NCI-H774 (cell line): ENCODE results near the gene ARHGAP10.
"Not testable (repeated sequence)": the region's sequence is repeated elsewhere in the genome, so short reads cannot be mapped to it uniquely, and the experiment has no call there.

Source experiments
- DNase-seq: peaks from one replicate; lab custom pipeline; 2025; lab: John Stamatoyannopoulos, UW

Gene ARHGAP10

DNA sequence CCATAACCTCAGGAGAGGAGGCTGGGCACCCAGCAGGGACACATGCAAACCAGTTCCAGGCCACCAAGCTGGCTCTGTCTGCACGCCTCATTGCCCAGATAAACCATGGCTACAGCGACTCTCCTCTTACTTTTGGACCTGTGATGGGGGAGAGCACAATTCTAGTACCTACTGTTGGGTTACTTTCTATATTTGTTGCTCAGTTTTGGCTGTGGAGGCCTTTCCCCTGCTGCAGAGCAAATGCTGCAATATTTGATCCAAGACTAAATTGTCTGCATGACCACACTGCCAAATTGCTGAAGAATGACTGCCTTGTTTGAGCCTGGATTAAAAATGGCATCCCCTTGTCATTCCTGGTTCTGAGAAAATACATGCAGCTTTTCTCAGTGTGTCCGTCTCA, 253.5 kb downstream of the ARHGAP10 start:
- no peak for DNase-seq

DNA sequence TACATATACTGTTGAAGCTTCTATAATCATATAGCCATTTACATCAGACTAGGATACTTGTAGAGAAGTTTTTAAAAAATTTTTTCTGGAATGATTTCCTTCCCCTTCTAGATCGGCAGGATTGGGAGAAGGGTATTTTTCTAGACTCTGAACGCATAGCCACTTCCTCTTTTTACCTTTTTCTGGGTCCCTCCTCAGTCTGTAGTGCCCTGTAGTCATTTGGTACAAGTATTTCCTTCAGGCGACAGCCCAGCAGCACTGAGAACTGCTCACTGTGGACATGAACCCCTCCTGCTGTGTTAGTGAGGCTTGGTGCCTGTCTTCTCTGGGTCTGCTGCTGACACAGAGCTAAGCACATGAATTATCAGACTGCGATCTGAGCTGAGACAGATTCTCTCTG, 255.4 kb downstream of the ARHGAP10 start:
- no peak for DNase-seq

DNA sequence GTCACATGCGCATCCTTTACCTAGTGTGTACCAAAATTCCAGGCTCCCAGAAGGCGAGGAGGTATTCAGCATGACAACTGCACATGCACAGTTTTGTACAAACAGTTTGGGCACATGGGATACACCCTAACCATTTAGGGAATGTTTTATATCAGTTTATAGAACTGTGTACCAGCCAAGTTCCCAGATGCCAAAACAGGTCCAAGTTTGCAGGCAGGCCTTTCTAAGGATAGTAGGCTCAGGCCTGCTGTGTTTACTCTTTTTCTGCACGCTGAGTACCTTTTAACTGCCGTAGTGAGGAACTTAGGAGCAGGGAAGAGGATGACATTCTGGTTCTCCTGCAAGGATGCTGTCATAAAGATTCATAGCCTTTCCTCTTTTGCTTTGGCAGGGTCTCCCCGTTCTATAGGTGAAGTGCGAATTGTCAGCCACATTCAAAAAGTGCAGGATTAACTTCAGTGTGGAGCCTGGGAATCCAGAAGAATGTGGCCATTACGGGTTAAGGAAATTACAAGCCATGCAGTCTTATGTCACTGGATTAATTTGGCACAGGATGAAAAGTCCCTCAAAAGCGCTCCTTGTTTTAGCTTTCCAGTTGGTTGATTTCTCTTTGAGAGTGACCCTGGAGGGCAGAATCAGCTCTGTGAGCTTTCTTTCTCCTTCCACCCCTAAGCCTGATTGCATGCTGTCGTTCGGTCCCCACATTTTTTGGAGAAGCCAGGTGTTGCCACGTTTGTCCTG, 259.8 kb downstream of the ARHGAP10 start:
- no peak for DNase-seq

DNA sequence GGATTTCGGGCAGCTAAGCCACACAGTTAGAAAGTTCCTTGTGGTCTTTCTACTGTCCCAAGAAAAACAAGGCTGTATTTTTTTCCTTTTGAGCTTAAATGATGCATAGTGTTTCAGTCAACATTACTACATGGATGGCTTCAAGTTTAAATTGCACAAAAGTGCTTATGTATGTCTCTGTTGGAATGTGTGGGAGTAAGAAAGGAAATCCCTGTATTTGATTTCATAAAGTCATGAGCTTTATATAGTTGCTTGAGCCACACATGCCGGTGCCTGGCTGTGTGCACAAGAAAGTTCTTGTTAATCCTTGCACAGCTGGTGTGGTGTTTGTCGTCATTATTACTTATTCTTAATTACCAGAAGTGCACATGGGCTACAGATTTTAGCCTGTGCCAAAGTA, 262.2 kb downstream of the ARHGAP10 start:
- no peak for DNase-seq

DNA sequence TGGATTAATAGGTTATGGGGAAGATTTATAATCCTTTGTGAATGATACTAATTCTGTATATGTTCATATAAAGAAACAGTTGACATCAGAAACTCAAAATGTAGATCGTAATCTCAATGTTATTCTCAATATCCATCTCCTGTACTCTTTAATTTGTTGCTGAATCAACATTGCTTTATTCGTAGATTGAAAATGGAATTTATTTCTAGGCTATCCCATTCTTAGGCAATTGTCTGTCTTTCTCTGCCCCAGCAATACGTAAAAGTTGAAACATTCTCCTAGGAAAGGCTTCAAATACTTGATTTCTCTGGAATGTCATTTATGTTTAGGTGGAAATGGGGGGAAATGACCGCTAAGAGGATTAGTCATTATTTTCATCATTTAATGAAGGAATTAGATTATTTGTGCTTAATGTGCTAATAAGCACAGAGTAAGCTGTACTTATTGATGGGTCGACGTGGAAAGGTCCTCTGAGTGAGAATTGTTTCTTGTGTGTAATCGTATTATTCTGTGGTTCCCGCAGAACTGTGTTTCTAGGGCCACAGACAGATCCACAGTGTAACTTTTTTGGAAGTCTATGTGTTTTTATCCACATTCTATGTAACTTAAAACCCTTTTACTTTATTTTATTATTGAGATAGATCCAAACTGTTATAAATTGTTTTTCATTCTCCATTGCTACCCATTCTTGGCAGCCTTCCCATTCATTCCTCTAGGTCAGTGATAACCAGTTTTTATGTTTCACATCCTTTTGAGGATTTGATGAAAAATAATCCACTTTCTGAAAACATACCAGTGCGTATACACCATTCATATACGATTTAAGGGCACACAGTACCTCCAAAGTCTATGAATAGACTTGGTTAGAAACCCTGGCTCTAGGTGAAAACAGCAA, 262.9 kb downstream of the ARHGAP10 start:
- no peak for DNase-seq

DNA sequence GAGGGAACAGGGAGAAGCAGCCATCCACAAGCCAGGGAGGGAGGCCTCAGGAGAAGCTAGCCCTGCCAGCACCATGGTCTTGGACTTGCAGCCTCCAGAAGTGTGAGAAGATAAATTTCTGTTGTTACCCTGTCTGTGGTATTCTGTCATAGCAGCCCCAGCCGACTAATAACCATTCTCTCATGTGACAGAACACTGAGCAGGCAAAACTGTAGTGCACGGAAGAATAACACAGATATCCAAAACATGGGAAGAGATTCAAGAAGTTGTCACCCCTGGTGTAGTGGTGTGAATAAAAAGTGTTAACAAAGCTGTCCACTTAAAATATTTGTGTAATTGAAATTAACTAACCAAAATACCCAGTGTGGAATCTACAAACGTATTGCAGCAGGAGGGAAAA, 265.0 kb downstream of the ARHGAP10 start:
- no peak for DNase-seq

DNA sequence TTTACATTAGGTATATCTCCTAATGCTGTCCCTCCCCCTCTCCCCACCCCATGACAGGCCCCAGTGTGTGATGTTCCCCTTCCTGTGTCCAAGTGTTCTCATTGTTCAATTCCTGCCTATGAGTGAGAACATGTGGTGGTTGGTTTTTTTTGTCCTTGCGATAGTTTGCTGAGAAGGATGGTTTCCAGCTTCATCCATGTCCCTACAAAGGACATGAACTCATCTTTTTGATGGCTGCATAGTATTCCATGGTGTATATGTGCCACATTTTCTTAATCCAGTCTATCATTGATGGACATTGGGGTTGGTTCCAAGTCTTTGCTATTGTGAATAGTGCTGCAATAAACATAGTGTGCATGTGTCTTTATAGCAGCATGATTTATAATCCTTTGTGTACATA, 268.1 kb downstream of the ARHGAP10 start:
- DNase-seq = not testable (repeated sequence)

DNA sequence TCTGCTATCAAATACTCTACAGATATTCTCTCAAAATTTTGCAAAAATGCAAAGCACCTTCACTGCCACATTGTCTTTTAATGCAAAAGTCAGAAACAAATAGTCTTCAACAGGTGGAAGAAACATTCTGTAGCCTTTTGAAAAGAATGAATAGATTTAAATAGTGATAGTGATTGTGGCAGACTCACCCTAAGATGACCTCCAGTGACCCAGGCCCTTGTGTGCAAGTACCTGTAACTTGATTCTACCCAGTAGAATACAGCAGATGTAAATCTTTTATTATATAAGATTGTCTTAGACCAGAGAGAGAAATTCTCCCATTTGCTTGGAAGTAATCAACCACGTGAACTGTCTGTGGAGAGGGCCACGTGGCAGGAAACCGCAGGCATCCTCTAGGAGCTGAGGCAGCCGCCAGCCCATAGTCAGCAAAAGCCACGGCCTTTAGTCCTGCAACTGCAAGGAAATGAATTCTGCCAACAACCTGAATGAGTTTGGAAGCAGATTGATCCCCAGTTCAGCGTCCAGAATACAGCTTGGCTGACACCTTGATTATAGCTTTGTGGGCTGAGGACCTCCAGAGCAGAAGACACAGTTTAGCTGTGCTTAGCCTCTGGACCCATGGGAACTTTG, 272.5 kb downstream of the ARHGAP10 start:
- no peak for DNase-seq

DNA sequence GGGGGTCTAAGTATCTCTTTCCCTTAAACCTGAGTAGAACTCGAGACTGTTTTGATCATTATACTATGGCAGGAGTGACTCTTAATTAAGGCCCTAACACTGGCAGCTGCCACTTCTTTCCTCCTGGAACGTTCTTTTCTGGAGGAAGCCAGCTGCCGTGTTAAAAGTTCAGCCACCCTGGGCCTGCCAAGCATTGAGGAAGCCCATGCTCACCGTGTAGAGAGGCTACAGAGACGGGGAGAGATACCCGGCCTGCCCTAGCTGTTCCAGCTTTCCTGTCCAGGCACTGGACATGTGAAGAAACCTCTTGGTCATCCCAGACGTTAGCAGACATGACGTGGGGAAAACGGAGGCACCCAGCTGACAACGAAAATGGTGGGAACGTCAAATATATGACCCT, 274.1 kb downstream of the ARHGAP10 start:
- no peak for DNase-seq

DNA sequence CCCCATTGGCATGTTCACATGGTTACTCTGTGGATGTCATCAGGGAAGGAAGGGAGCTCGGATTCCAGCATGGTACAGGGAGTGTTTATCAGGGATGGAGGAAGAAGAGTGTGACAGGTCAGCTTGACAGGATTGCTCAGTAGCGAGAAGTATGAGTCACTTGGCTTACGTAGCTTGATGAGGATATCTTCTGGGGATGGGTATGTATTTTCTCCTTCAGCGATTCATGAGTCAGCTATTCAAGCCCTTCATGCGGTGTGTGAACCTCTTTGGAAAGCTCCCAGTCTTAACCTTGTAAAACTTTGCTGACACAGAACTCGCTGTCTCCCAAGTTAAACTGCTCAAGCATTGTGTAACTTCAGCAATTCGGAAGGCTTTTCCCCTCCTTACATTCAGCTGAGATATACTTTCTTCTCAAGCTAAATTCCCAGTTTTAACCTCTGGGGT, 275.4 kb downstream of the ARHGAP10 start:
- no peak for DNase-seq

DNA sequence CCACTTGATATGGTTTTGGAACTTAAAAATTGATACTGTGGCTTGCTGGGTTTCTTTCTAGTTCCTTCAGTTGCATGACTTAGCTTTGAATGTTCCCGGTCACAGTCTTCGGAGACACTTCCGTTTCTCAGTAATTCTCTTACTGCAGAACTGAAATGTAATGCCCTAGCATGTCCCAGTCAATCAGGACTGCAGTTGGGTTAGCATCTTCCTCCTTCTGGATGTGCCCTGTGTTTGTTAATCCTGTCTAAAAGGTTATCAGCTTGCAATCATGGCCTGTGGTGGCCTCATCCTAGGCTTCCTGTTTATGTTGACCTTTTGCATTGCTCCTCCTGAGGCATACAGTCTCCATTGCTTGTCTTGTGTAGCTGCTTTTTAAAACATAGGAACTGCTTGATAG, 275.9 kb downstream of the ARHGAP10 start:
- no peak for DNase-seq

DNA sequence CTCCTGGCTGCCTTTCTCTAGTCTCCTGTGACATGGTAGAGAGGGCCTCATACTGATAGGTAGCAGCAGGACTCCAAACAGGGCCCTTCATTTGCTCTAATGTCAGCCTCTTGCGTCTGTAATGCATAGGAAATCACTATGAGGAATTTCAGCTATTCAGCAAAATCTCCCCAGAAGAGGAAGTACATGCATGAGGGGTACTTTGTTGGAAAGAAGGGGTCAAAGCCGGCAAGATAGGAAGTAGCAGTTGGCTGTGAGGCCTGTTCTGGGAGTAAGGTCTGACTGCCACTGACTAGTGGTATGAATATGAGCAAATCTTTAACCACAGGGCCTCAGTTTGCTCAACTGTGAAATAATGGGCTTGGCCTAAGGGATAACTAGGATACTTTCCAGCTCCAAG, 283.2 kb downstream of the ARHGAP10 start:
- no peak for DNase-seq

DNA sequence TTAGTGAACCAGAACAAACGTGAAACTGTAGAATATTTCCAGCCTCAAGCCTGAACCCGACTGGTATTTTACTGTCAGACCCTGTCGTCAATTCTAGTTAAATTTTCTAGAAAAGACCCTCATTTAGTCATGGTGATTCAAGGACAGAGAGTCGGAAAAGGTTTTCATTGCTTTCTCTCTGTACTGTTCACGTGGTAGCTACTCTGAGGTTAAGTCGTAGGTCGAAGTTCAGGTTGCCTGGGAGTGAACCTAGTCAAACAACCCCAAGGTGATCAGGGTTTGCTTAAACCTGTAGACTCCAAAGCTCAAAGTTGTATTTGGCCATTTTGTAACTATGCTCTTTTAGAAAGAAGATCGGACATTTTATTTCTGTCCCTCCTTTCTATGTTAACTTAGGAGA, 283.6 kb downstream of the ARHGAP10 start:
- no peak for DNase-seq

DNA sequence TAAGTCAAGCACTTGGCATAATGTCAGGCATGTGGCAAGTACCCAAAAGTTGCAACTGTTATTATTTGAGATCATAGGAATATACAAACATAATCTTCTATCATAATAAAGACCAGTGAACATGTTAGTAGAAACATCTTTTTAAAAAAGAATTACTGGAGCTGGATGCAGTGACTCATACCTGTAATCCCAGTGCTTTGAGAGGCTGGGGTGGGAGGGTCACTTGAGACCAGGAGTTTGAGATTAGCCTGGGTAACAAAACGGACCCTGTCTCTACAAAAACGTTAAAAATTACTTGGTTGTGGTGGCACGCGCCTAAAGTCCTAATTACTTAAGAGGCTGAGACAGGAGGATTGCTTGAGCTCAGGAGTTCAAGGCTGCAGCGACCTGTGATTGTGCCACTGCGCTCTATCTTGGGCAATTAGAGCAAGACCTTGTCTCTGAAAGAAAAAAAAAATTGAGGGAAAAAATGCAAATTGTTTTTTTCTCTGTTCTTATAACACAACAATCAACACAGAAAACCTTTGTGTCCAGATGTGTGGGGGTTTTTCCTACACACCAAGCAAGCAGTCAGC, 284.3 kb downstream of the ARHGAP10 start:
- DNase-seq = no peak

DNA sequence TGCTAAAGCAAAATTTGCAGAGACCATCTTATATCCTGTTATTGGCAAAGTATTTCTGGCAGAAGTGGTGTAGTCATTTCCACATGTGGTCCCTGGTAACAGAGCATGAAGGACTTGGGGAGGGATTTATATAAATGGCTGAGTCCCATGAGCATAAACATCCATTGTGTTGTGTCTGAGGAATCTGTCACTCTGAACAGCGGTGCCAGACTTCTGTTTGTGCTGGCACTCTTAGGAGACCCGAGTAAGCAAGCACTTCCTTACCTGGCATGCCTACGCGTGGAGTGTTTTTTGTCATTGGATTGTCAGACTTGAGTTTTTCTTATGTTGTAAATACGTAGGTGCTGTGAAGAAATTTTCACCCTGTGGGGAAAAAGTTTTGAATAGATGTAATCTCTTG, 285.9 kb downstream of the ARHGAP10 start:
- DNase-seq = no peak

DNA sequence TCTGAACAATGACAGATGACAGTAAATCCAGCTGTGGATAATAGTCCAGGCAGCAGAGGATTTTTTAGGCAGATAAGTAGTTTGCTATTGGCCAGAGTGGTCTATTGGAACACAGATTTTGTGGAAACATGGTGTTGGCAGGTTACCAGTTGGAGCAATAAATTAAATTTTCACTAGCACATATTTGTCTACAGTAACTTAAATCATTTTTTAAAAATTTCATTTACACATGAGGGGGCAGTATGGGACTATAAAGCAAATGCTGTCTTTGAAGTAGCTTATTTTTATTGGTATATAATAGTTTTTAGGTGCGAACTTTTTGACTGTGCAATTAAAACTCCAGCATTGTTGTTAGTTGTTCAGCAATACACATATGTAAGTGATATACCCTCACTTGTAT, 289.8 kb downstream of the ARHGAP10 start:
- DNase-seq = no peak

DNA sequence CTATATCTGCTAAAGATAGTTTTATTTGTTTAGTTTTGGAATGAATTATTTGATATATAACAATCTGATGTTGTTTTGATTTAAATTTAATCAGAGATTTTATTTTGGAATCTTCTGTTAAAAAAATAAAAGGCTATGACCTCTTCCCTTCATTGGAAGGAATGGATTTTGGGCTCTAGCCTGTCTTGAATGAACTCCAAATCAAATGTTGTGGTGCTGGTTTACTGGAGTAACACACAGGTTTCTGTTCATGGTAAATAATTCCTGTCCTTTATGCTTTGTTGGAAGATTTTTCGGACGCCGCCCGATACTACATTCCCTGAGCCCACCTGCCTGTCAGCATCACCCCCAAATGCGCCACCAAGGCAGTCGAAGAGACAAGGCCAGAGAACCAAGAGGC, 291.1 kb downstream of the ARHGAP10 start:
- DNase-seq = no peak

DNA sequence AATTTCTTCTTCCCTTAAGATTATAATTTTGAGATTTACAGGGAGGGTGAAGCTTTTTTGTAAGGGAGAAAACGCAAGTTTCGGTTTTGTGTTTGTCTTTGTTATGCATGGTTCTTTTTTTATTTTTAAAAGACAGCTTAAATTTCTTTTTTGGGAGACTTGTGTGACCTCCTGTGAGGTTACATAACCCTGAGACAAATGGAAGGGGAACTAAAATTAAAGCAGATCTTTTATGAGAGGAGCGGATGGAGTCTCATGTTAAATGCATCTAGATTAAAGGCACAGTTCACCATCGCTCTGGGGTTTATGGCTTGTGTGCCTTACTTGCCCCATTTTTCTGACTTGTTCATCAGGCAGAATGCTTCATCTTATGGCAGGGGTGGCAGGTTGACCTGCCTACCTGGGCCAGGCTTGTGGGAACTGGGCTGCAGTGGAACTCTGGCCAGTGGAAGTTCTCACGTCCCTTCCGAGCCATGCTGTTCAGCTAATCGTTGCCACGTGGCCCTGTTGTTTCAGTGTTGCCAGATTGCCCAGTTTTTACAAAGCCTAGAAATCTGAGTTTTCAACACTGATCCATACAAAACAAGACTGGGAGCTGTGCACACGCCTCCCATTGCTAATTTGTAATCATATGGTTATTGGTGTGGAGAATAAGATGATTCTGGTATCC, 291.8 kb downstream of the ARHGAP10 start:
- no peak for DNase-seq

DNA sequence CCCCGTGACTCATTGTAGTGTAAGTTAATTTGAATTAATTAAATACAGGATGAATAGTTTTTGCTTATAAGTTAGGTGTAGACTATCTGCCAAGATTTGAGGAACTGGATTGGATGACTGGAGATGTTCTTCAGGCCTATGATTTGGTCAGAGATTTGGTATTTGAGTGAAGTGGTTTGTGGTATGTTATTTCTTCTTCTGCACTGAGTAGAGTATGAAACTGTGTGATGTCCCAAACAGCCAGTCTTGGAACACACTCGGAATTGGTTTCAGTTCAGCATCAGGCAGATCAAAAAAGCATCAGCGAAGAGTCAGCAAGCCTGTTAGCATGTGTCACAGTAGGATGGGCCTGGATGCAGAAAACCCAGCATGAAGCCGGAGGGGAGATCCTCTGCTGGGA, 294.1 kb downstream of the ARHGAP10 start:
- DNase-seq = no peak

DNA sequence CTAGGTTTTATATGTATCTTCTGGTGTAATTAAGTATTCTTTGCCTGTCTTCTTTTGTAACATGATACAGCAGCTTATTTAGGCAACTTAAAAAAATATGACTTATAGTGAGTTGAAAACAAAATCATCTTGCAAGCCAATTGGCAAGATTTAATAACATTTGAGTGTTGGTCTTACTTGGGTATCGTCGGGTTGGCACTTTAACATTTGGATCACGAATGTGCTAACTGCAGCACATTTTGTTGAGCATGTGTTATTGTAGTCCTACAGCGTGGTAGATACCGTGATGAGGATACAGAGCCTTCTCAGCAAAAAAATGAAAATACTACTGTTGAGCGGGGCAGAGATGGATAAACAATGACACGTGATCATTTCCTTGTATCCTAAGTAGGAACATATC, 295.3 kb downstream of the ARHGAP10 start:
- no peak for DNase-seq

DNA sequence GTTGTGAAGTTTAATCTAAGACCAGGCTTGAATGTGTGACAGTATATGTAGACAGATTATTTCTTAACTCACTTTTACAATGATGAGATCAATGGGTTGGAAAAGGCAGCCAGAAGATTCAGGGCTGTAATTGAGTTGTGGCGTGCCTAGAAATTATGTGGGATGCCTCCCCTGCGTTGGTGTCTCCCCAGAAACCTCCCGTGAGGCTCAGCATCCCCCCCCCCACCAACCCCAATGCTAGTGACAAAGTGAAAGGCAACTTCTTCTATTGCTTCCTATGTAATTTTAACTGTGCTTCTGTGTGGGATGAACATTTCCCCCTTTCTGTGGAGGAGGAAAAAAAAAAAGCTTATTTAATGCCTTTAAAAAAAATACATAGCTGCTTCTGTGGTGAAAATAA, 297.9 kb downstream of the ARHGAP10 start:
- no peak for DNase-seq
